Measurements from ENCODE around the gene UGT3A1.
"Not testable (repeated sequence)": the region's sequence is repeated elsewhere in the genome, so short reads cannot be mapped to it uniquely, and the experiment has no call there.

Gene UGT3A1

GRCh38 chr5:36022246-36022645, 31.1 kb upstream of the UGT3A1 start:
- DNase-seq (ENCODE audit: low read depth); H3K9ac ChIP-seq (ENCODE audit: low read length); H3K9me3 ChIP-seq (ENCODE audit: control insufficient read depth, low read length); H3K4me3 ChIP-seq (ENCODE audit: low read length); H3K4me1 ChIP-seq (ENCODE audit: control insufficient read depth, insufficient read depth, low read length); H3K36me3 ChIP-seq (ENCODE audit: control insufficient read depth, insufficient read depth, low read length, severe bottlenecking); H3K27me3 ChIP-seq (replicated peaks; ENCODE audit: control insufficient read depth, insufficient read depth, low read length): not testable (repeated sequence)

GRCh38 chr5:36019584-36019983, 28.4 kb upstream of the UGT3A1 start:
- H3K9me3 ChIP-seq (ENCODE audit: control insufficient read depth, low read length); H3K36me3 ChIP-seq (ENCODE audit: control insufficient read depth, insufficient read depth, low read length, severe bottlenecking); DNase-seq (ENCODE audit: low read depth); H3K4me1 ChIP-seq (ENCODE audit: control insufficient read depth, insufficient read depth, low read length); H3K27me3 ChIP-seq (replicated peaks; ENCODE audit: control insufficient read depth, insufficient read depth, low read length); H3K4me3 ChIP-seq (ENCODE audit: low read length); H3K9ac ChIP-seq (ENCODE audit: low read length): not testable (repeated sequence)

- Histone ChIP-seq H3K9me3 (ENCODE audit: control insufficient read depth, low read length) (peaks cover 18% of the 10 kb centered on the region), H3K4me1 (ENCODE audit: control insufficient read depth, insufficient read depth, low read length) (no peaks in the 10 kb centered on the region), H3K9ac (ENCODE audit: low read length) (no peak overlapping the region), H3K36me3 (ENCODE audit: control insufficient read depth, insufficient read depth, low read length, severe bottlenecking) (no peaks in the 10 kb centered on the region), H3K27me3 (replicated peaks; ENCODE audit: control insufficient read depth, insufficient read depth, low read length) (no peaks in the 10 kb centered on the region), H3K4me3 (ENCODE audit: low read length) (no peak overlapping the region)
- DNase-seq (ENCODE audit: low read depth): no peak
Measured at GRCh38 chr5:36017622-36018021, 26.4 kb upstream of the UGT3A1 start.

GRCh38 chr5:36017004-36017403, 25.8 kb upstream of the UGT3A1 start:
- Histone ChIP-seq H3K36me3 (ENCODE audit: control insufficient read depth, insufficient read depth, low read length, severe bottlenecking) (no peaks in the 10 kb centered on the region), H3K9ac (ENCODE audit: low read length) (no peak overlapping the region), H3K4me1 (ENCODE audit: control insufficient read depth, insufficient read depth, low read length) (no peaks in the 10 kb centered on the region), H3K9me3 (ENCODE audit: control insufficient read depth, low read length) (peaks cover 23% of the 10 kb centered on the region), H3K27me3 (replicated peaks; ENCODE audit: control insufficient read depth, insufficient read depth, low read length) (no peaks in the 10 kb centered on the region), H3K4me3 (ENCODE audit: low read length) (no peak overlapping the region)
- DNase-seq (ENCODE audit: low read depth): no peak

- Histone ChIP-seq H3K4me1 (ENCODE audit: control insufficient read depth, insufficient read depth, low read length) (no peaks in the 10 kb centered on the region), H3K27me3 (replicated peaks; ENCODE audit: control insufficient read depth, insufficient read depth, low read length) (no peaks in the 10 kb centered on the region), H3K9me3 (ENCODE audit: control insufficient read depth, low read length) (peaks cover 34% of the 10 kb centered on the region), H3K4me3 (ENCODE audit: low read length) (no peak overlapping the region), H3K9ac (ENCODE audit: low read length) (no peak overlapping the region), H3K36me3 (ENCODE audit: control insufficient read depth, insufficient read depth, low read length, severe bottlenecking) (no peaks in the 10 kb centered on the region)
- DNase-seq (ENCODE audit: low read depth): no peak
Measured at GRCh38 chr5:36013182-36013581, 22.0 kb upstream of the UGT3A1 start.

GRCh38 chr5:36009698-36010097, 18.5 kb upstream of the UGT3A1 start:
- Histone ChIP-seq H3K9ac (ENCODE audit: low read length) (no peak overlapping the region), H3K36me3 (ENCODE audit: control insufficient read depth, insufficient read depth, low read length, severe bottlenecking) (no peaks in the 10 kb centered on the region), H3K9me3 (ENCODE audit: control insufficient read depth, low read length) (peaks cover 26% of the 10 kb centered on the region), H3K27me3 (replicated peaks; ENCODE audit: control insufficient read depth, insufficient read depth, low read length) (peaks cover 4% of the 10 kb centered on the region), H3K4me1 (ENCODE audit: control insufficient read depth, insufficient read depth, low read length) (no peaks in the 10 kb centered on the region), H3K4me3 (ENCODE audit: low read length) (no peak overlapping the region)
- no peak for DNase-seq (ENCODE audit: low read depth)

- H3K4me3 ChIP-seq (ENCODE audit: low read length): no peak overlapping the region
- H3K9me3 ChIP-seq (ENCODE audit: control insufficient read depth, low read length): peaks cover 14% of the 10 kb centered on the region
- no peak for DNase-seq (ENCODE audit: low read depth)
Measured at GRCh38 chr5:36007366-36007765, 16.2 kb upstream of the UGT3A1 start.

GRCh38 chr5:36006163-36006562, 15.0 kb upstream of the UGT3A1 start:
- Histone ChIP-seq H3K4me3 (ENCODE audit: low read length) (no peak overlapping the region), H3K4me1 (ENCODE audit: control insufficient read depth, insufficient read depth, low read length) (no peaks in the 10 kb centered on the region), H3K9me3 (ENCODE audit: control insufficient read depth, low read length) (peaks cover 12% of the 10 kb centered on the region), H3K9ac (ENCODE audit: low read length) (no peak overlapping the region), H3K36me3 (ENCODE audit: control insufficient read depth, insufficient read depth, low read length, severe bottlenecking) (no peaks in the 10 kb centered on the region), H3K27me3 (replicated peaks; ENCODE audit: control insufficient read depth, insufficient read depth, low read length) (peaks cover 4% of the 10 kb centered on the region)
- no peak for DNase-seq (ENCODE audit: low read depth)

More at GRCh38 chr5:36007366-36007765, 16.2 kb upstream of the UGT3A1 start:
- Histone ChIP-seq H3K9ac (ENCODE audit: low read length) (no peak overlapping the region), H3K36me3 (ENCODE audit: control insufficient read depth, insufficient read depth, low read length, severe bottlenecking) (no peaks in the 10 kb centered on the region), H3K4me1 (ENCODE audit: control insufficient read depth, insufficient read depth, low read length) (no peaks in the 10 kb centered on the region), H3K27me3 (replicated peaks; ENCODE audit: control insufficient read depth, insufficient read depth, low read length) (peaks cover 4% of the 10 kb centered on the region)

GRCh38 chr5:36001032-36001431, 9.8 kb upstream of the UGT3A1 start:
- DNase-seq (ENCODE audit: low read depth): no peak
- H3K27me3 ChIP-seq (replicated peaks; ENCODE audit: control insufficient read depth, insufficient read depth, low read length): peaks cover 4% of the 10 kb centered on the region
- no peaks in the 10 kb centered on the region for H3K4me1 ChIP-seq (ENCODE audit: control insufficient read depth, insufficient read depth, low read length)

GRCh38 chr5:35999547-35999946, 8.4 kb upstream of the UGT3A1 start:
- Histone ChIP-seq H3K9ac (ENCODE audit: low read length) (no peak overlapping the region), H3K36me3 (ENCODE audit: control insufficient read depth, insufficient read depth, low read length, severe bottlenecking) (no peaks in the 10 kb centered on the region), H3K4me1 (ENCODE audit: control insufficient read depth, insufficient read depth, low read length) (no peaks in the 10 kb centered on the region), H3K9me3 (ENCODE audit: control insufficient read depth, low read length) (no peaks in the 10 kb centered on the region), H3K27me3 (replicated peaks; ENCODE audit: control insufficient read depth, insufficient read depth, low read length) (no peaks in the 10 kb centered on the region), H3K4me3 (ENCODE audit: low read length) (no peak overlapping the region)
- no peak for DNase-seq (ENCODE audit: low read depth)

More at GRCh38 chr5:36001032-36001431, 9.8 kb upstream of the UGT3A1 start:
- Histone ChIP-seq H3K36me3 (ENCODE audit: control insufficient read depth, insufficient read depth, low read length, severe bottlenecking) (no peaks in the 10 kb centered on the region), H3K9ac (ENCODE audit: low read length) (no peak overlapping the region), H3K4me3 (ENCODE audit: low read length) (no peak overlapping the region), H3K9me3 (ENCODE audit: control insufficient read depth, low read length) (no peaks in the 10 kb centered on the region)

- Histone ChIP-seq H3K36me3 (ENCODE audit: control insufficient read depth, insufficient read depth, low read length, severe bottlenecking) (no peaks in the 10 kb centered on the region), H3K27me3 (replicated peaks; ENCODE audit: control insufficient read depth, insufficient read depth, low read length) (peaks cover 10% of the 10 kb centered on the region), H3K4me3 (ENCODE audit: low read length) (no peak overlapping the region), H3K9me3 (ENCODE audit: control insufficient read depth, low read length) (no peaks in the 10 kb centered on the region), H3K4me1 (ENCODE audit: control insufficient read depth, insufficient read depth, low read length) (no peaks in the 10 kb centered on the region), H3K9ac (ENCODE audit: low read length) (no peak overlapping the region)
- DNase-seq (ENCODE audit: low read depth): no peak
Measured at GRCh38 chr5:35996076-35996475, 4.9 kb upstream of the UGT3A1 start.

- Histone ChIP-seq H3K4me3 (ENCODE audit: low read length) (no peak overlapping the region), H3K9ac (ENCODE audit: low read length) (no peak overlapping the region), H3K27me3 (replicated peaks; ENCODE audit: control insufficient read depth, insufficient read depth, low read length) (peaks cover 14% of the 10 kb centered on the region), H3K36me3 (ENCODE audit: control insufficient read depth, insufficient read depth, low read length, severe bottlenecking) (no peaks in the 10 kb centered on the region), H3K9me3 (ENCODE audit: control insufficient read depth, low read length) (no peaks in the 10 kb centered on the region), H3K4me1 (ENCODE audit: control insufficient read depth, insufficient read depth, low read length) (no peaks in the 10 kb centered on the region)
- DNase-seq (ENCODE audit: low read depth): no peak
Measured at GRCh38 chr5:35990520-35990919, 670 bp downstream of the UGT3A1 start.

Data from adipocyte (in vitro differentiated cells).